ENCODE measurements around the gene FTH1. TPM values are rescaled to one million over a fixed set of nuclear protein-coding genes. Genes with fewer than 3 reads are reported as not detected.
A peak's percentile ranks its signal among the peaks of the same experiment; 100 is the strongest.

The FTH1 gene
- total and polyA plus RNA-seq, 5 experiments from 2014 or later = 571 to 2,491 (median 1,933) TPM

GRCh38 chr11:62000539-62001446 is 33.4 kb upstream of the FTH1 start:
- Mint-ChIP-seq H3K4me1 (no peaks in the 10 kb centered on the region), H3K36me3 (peaks cover 12 to 17% (median 16%) of the 10 kb centered on the region in 3 donors), H3K27me3 (peaks cover 0 to 4% (median 0%) of the 10 kb centered on the region in 5 donors), H3K4me3 (no peak overlapping the region), H3K9me3 (peaks cover 7 to 21% (median 10%) of the 10 kb centered on the region in 9 donors), H3K27ac (peak overlapping the region in 2 of 10 donors; percentile 53 to 72)
- no peak for DNase-seq
- no peak for ATAC-seq
- POLR2A ChIA-PET = no interaction called here

DNA sequence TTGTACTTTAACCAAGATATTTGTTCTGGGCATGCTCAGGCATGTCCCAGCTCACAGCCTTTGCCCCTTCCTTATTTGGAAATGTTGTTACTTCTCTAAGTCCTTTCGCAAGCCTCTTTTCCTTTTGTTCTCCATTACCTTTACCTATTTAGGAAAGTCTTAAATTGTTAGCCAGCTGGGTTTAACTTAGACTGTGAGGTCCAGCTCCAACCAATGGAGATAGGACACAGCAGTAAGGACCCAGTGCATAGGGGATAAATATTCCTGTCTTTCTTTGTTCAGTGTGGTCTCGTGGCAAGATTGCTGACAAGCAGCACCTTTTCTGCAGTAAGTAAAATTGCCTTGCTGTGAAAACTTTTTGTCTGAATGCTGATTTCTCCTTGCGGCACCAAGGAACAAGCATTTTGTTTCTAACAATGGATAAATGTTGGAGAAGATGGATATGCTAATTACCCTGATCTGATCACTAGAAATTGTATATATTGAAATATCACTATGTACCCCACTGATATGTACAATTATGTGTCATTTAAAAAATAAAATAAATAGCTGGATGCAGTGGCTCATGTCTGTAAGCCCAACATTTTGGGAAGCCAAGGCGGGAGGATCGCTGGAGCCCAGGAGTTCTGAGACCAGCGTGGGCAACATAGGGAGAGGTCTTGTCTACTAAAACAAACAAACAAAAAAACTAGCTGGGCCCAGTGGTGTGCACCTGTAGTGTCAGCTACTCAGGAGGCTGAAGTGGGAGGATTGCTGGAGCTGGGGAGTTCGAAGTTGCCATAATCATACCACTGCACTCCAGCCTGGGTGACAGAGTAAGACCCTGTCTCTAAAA is 31.9 kb upstream of the FTH1 start:
- H3K36me3 Mint-ChIP-seq = peaks cover 12 to 17% (median 16%) of the 10 kb centered on the region in 3 donors
- POLR2A ChIA-PET = no interaction called here
- no peaks in the 10 kb centered on the region for H3K4me1 Mint-ChIP-seq
- H3K4me3 Mint-ChIP-seq = no peak overlapping the region
- DNase-seq = no peak
- ATAC-seq = no peak
- H3K27ac Mint-ChIP-seq = peak overlapping the region in 2 of 10 donors; percentile 61 to 70
- H3K9me3 Mint-ChIP-seq = peaks cover 7 to 21% (median 10%) of the 10 kb centered on the region in 9 donors
- no peaks in the 10 kb centered on the region for H3K27me3 Mint-ChIP-seq

DNA sequence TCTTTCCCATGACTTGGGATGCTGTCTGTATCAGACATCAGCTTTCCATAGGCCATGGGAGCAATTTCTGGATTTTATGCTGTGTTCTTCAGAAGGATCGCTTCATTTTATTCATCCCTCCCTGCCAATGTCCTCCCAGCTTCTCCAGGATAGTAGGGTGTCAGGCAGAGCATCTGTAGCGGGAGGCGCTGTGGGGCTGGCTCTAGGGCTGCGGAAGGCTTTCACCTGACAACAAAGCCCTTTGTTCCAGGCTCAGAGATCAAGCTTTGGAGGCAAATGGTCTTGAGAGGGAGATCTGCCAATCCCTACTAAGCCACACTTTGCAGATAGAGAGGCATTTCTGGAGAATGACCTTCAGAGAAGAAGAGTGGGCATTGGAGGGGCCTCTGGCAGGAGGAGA is 29.5 kb upstream of the FTH1 start:
- H3K36me3 Mint-ChIP-seq = peaks cover 16 to 20% (median 17%) of the 10 kb centered on the region in 3 donors
- no peak overlapping the region for H3K27ac Mint-ChIP-seq
- peaks cover 9 to 26% (median 11%) of the 10 kb centered on the region in 9 donors for H3K9me3 Mint-ChIP-seq
- no peaks in the 10 kb centered on the region for H3K4me1 Mint-ChIP-seq
- POLR2A ChIA-PET = interaction anchor here (1.2 kb wide), 1 partner anchor 29 kb away, joined by 6 read pairs; the partner anchor contains the start of gene FTH1
- H3K4me3 Mint-ChIP-seq = no peak overlapping the region
- DNase-seq (no peak), ATAC-seq (no peak)
- no peaks in the 10 kb centered on the region for H3K27me3 Mint-ChIP-seq

DNA sequence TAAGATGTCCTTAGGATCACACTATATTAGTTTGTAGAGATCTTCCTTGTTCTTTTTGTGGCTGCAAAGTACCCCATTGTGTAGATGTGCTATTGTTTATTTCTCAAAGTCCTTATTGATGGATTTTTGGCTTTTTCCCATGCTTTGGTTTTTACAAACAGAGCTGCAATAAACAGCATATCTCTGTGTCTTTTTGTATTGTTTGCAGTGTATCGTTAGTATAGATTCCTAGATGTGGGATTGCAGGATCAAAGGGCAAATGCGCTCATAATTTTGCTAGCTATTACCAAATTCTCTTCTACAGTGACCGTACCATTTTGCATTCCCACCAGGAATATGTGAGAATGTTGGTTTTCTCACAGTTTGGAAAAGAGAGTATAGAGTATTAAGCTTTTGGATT is 27.5 kb upstream of the FTH1 start:
- DNase-seq = no peak
- no peak for ATAC-seq
- no peaks in the 10 kb centered on the region for H3K4me1 Mint-ChIP-seq
- H3K27me3 Mint-ChIP-seq = no peaks in the 10 kb centered on the region
- H3K36me3 Mint-ChIP-seq = peaks cover 16 to 19% (median 18%) of the 10 kb centered on the region in 3 donors
- no peak overlapping the region for H3K4me3 Mint-ChIP-seq
- POLR2A ChIA-PET = no interaction called here
- peak overlapping the region in 2 of 10 donors; percentile 40 to 51 for H3K27ac Mint-ChIP-seq
- H3K9me3 Mint-ChIP-seq = peaks cover 9 to 39% (median 24%) of the 10 kb centered on the region in 9 donors

GRCh38 chr11:61985869-61986268 is 18.4 kb upstream of the FTH1 start:
- H3K4me1 Mint-ChIP-seq = peaks cover 0 to 8% (median 0%) of the 10 kb centered on the region in 4 donors
- no peak for ATAC-seq
- H3K36me3 Mint-ChIP-seq = peaks cover 3 to 29% (median 24%) of the 10 kb centered on the region in 3 donors
- no peak overlapping the region for H3K4me3 Mint-ChIP-seq
- POLR2A ChIA-PET = interaction anchor here (0.7 kb wide), 1 partner anchor 36 kb away, joined by 3 read pairs; no protein-coding TSS in a partner anchor
- H3K27ac Mint-ChIP-seq = no peak overlapping the region
- peaks cover 0 to 50% (median 35%) of the 10 kb centered on the region in 9 donors for H3K9me3 Mint-ChIP-seq
- no peak for DNase-seq
- peaks cover 0 to 9% (median 0%) of the 10 kb centered on the region in 5 donors for H3K27me3 Mint-ChIP-seq

GRCh38 chr11:61983419-61983818 is 16.0 kb upstream of the FTH1 start:
- Mint-ChIP-seq H3K4me3 (no peak overlapping the region), H3K27me3 (peaks cover 0 to 9% (median 0%) of the 10 kb centered on the region in 5 donors), H3K4me1 (peaks cover 0 to 10% (median 0%) of the 10 kb centered on the region in 4 donors), H3K9me3 (peaks cover 0 to 27% (median 14%) of the 10 kb centered on the region in 9 donors), H3K36me3 (peaks cover 5 to 26% (median 24%) of the 10 kb centered on the region in 3 donors), H3K27ac (no peak overlapping the region)
- ATAC-seq = no peak
- POLR2A ChIA-PET = no interaction called here
- DNase-seq = no peak

GRCh38 chr11:61980783-61981541 is 13.5 kb upstream of the FTH1 start:
- ATAC-seq = no peak
- H3K27ac Mint-ChIP-seq = peak overlapping the region in 1 of 10 donors; percentile 73
- H3K9me3 Mint-ChIP-seq = peaks cover 0 to 5% (median under 1%) of the 10 kb centered on the region in 9 donors
- peaks cover 0 to under 1% (median 0%) of the 10 kb centered on the region in 5 donors for H3K27me3 Mint-ChIP-seq
- H3K36me3 Mint-ChIP-seq = peaks cover 5 to 12% (median 5%) of the 10 kb centered on the region in 3 donors
- peaks cover 0 to 10% (median 0%) of the 10 kb centered on the region in 4 donors for H3K4me1 Mint-ChIP-seq
- POLR2A ChIA-PET = interaction anchor here (0.6 kb wide), 1 partner anchor 118 kb away, joined by 4 read pairs; no protein-coding TSS in a partner anchor
- H3K4me3 Mint-ChIP-seq = no peak overlapping the region
- DNase-seq = no peak

GRCh38 chr11:61978703-61979661 is 11.5 kb upstream of the FTH1 start:
- Mint-ChIP-seq H3K4me3 (no peak overlapping the region), H3K27me3 (no peaks in the 10 kb centered on the region), H3K27ac (peak overlapping the region in 1 of 10 donors; percentile 81), H3K36me3 (peaks cover 0 to 8% (median 2%) of the 10 kb centered on the region in 3 donors), H3K4me1 (peaks cover 0 to 10% (median 0%) of the 10 kb centered on the region in 4 donors), H3K9me3 (no peaks in the 10 kb centered on the region)
- POLR2A ChIA-PET = interaction anchor here (1.5 kb wide), 1 partner anchor 11 kb away, joined by 6 read pairs; the partner anchor contains the start of gene FTH1
- no peak for ATAC-seq
- DNase-seq = no peak

GRCh38 chr11:61976813-61977475 is 9.5 kb upstream of the FTH1 start:
- Mint-ChIP-seq H3K4me3 (no peak overlapping the region), H3K27me3 (no peaks in the 10 kb centered on the region), H3K9me3 (no peaks in the 10 kb centered on the region), H3K36me3 (peaks cover 0 to 2% (median 2%) of the 10 kb centered on the region in 3 donors), H3K4me1 (peaks cover 5 to 21% (median 12%) of the 10 kb centered on the region in 4 donors), H3K27ac (peak overlapping the region in 3 of 10 donors; percentile 31 to 56 (median 47))
- POLR2A ChIA-PET = interaction anchor here (2.4 kb wide), 1 partner anchor 9 kb away, joined by 6 read pairs; the partner anchor contains the start of gene FTH1
- ATAC-seq (no peak), DNase-seq (peak in 1 of 10 donors; percentile 8)

DNA sequence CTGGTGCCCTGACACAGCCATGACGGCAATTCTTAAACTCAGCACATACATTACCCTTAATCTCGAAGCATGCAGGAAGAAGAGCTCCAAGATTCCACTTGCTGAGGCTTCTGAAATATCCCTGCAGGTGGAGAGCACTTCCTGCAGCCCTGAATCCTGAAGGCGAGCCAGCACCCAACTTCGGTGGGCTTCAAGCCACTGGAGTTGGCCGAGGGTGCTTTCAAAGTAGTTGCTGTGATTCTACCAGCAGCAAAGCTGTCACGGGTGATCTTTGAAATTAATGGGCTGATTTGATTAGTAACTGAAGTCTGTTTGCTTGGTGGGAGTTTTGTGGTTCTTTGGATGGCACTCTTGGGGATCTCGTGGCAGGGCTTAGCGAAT is 9.0 kb upstream of the FTH1 start:
- peak in 1 of 10 donors; percentile 2 for DNase-seq
- Mint-ChIP-seq H3K9me3 (no peaks in the 10 kb centered on the region), H3K27ac (peak overlapping the region in 3 of 10 donors; percentile 1 to 47 (median 4)), H3K4me3 (no peak overlapping the region), H3K4me1 (peaks cover 9 to 26% (median 17%) of the 10 kb centered on the region in 4 donors), H3K27me3 (no peaks in the 10 kb centered on the region), H3K36me3 (peaks cover 0 to 2% (median 2%) of the 10 kb centered on the region in 3 donors)
- POLR2A ChIA-PET = interaction anchor here (2.4 kb wide), 1 partner anchor 9 kb away, joined by 6 read pairs; the partner anchor contains the start of gene FTH1
- ATAC-seq = no peak

Measured in naive thymus-derived CD8-positive, alpha-beta T cell (primary cell).